ENCODE measurements around the gene TTC31. TPM values are rescaled to one million over a fixed set of nuclear protein-coding genes. Genes with fewer than 3 reads are reported as not detected.

Gene TTC31
- total and polyA plus RNA-seq, 9 donors = 12.2 to 25.7 (median 19.8) TPM

DNA sequence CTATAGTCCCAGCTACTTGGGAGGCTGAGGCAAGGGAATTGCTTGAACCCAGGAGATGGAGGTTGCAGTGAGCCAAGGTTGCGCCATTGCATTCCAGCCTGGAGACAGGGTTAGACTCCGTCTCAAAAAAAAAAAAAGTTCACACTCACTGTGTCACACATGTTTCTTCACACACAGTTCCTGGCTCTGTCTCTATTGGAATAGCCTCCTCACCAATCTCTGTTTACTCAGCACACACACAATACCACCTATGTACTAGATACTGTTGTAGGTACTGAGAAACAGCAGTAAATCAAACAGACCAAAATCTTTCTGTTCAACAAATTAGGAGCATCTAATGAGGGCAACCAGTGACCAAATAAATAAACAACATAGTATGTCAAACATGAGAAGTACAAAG is 3.3 kb downstream of the TTC31 start:
- no peaks in the 10 kb centered on the region for H3K27me3 ChIP-seq (ENCODE audit: control insufficient read depth, insufficient read depth, low read length)
- H3K27ac ChIP-seq (ENCODE audit: low read length) = no peak overlapping the region
- no peak overlapping the region for H3K4me3 ChIP-seq (ENCODE audit: low read length)
- H3K36me3 ChIP-seq (ENCODE audit: control insufficient read depth, insufficient read depth, low read length) = peaks cover 35% of the 10 kb centered on the region
- H3K9me3 ChIP-seq (replicated peaks; ENCODE audit: control insufficient read depth, low read depth, low read length) = no peaks in the 10 kb centered on the region
- peaks cover 18% of the 10 kb centered on the region for H3K4me1 ChIP-seq (ENCODE audit: control insufficient read depth, insufficient read depth, low read length)
- 100% methylated on average over 1 of the region's 2 CpGs for WGBS (ENCODE audit: insufficient coverage)
- no peak for DNase-seq

- DNase-seq = no peak
- peaks cover 2% of the 10 kb centered on the region for H3K4me1 ChIP-seq (ENCODE audit: control insufficient read depth, insufficient read depth, low read length)
- no peak overlapping the region for H3K27ac ChIP-seq (ENCODE audit: low read length)
- 85% methylated on average over 2 of the region's 9 CpGs for WGBS (ENCODE audit: insufficient coverage)
- no peaks in the 10 kb centered on the region for H3K9me3 ChIP-seq (replicated peaks; ENCODE audit: control insufficient read depth, low read depth, low read length)
- peaks cover 62% of the 10 kb centered on the region for H3K36me3 ChIP-seq (ENCODE audit: control insufficient read depth, insufficient read depth, low read length)
- no peak overlapping the region for H3K4me3 ChIP-seq (ENCODE audit: low read length)
- no peaks in the 10 kb centered on the region for H3K27me3 ChIP-seq (ENCODE audit: control insufficient read depth, insufficient read depth, low read length)
Observed at GRCh38 chr2:74488643-74489481, 6.0 kb downstream of the TTC31 start.

DNA sequence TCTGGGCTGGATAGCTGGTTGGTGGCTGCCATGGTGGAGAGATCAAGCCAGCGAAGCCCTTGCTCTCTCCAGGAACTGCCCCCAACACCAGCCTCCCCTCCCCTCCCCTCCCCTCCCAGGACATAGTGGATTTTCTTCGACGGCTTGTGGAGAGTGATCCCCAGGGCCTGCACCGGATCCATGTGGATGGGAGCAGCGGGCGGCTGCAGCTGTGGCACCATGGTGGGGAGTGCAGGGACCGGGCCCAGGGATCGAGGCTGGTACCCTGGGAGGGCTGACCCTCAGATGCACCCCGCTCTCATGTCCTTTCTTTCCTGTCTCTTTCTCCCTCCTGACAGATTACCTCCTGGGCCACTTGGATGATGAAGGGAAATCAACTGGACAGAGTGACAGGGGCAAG is 7.0 kb downstream of the TTC31 start:
- no peak overlapping the region for H3K27ac ChIP-seq (ENCODE audit: low read length)
- H3K36me3 ChIP-seq (ENCODE audit: control insufficient read depth, insufficient read depth, low read length) = peaks cover 68% of the 10 kb centered on the region
- no peak for DNase-seq
- no peak overlapping the region for H3K4me3 ChIP-seq (ENCODE audit: low read length)
- 93% methylated on average over 3 of the region's 9 CpGs for WGBS (ENCODE audit: insufficient coverage)
- H3K9me3 ChIP-seq (replicated peaks; ENCODE audit: control insufficient read depth, low read depth, low read length) = no peaks in the 10 kb centered on the region
- H3K27me3 ChIP-seq (ENCODE audit: control insufficient read depth, insufficient read depth, low read length) = no peaks in the 10 kb centered on the region
- H3K4me1 ChIP-seq (ENCODE audit: control insufficient read depth, insufficient read depth, low read length) = no peaks in the 10 kb centered on the region

- H3K4me3 ChIP-seq (ENCODE audit: low read length) = no peak overlapping the region
- peaks cover 65% of the 10 kb centered on the region for H3K36me3 ChIP-seq (ENCODE audit: control insufficient read depth, insufficient read depth, low read length)
- H3K27me3 ChIP-seq (ENCODE audit: control insufficient read depth, insufficient read depth, low read length) = peaks cover 5% of the 10 kb centered on the region
- DNase-seq = no peak
- H3K4me1 ChIP-seq (ENCODE audit: control insufficient read depth, insufficient read depth, low read length) = no peaks in the 10 kb centered on the region
- H3K27ac ChIP-seq (ENCODE audit: low read length) = no peak overlapping the region
- 94% methylated on average over 11 of the region's 12 CpGs for WGBS (ENCODE audit: insufficient coverage)
- no peaks in the 10 kb centered on the region for H3K9me3 ChIP-seq (replicated peaks; ENCODE audit: control insufficient read depth, low read depth, low read length)
Observed at GRCh38 chr2:74491648-74492544, 9.0 kb downstream of the TTC31 start.

DNA sequence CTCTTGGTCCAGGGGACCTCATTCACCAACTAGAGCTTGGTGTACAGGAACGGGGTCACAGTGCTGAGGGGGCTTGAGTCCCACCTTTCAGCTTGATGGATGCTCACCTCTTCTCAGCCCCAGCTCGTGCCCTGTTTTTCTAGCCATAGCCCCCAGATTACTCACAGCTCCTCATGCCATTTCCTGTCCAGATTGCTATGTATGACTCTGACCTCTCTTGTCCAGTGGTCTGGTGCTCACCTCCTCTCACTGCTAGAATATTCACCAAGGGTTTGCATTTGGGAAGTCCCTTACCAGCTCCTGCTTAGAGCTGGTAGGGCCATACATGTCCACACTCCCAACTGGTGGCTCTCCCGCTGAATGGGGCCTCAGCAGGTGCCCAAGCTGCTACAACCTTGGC is 10.7 kb downstream of the TTC31 start:
- Histone ChIP-seq H3K4me1 (ENCODE audit: control insufficient read depth, insufficient read depth, low read length) (peaks cover 14% of the 10 kb centered on the region), H3K9me3 (replicated peaks; ENCODE audit: control insufficient read depth, low read depth, low read length) (no peaks in the 10 kb centered on the region), H3K27ac (ENCODE audit: low read length) (no peak overlapping the region), H3K27me3 (ENCODE audit: control insufficient read depth, insufficient read depth, low read length) (peaks cover 22% of the 10 kb centered on the region), H3K36me3 (ENCODE audit: control insufficient read depth, insufficient read depth, low read length) (peaks cover 61% of the 10 kb centered on the region), H3K4me3 (ENCODE audit: low read length) (no peak overlapping the region)
- WGBS (ENCODE audit: insufficient coverage) = 100% methylated on average over 2 of the region's 3 CpGs
- no peak for DNase-seq

- WGBS (ENCODE audit: insufficient coverage) = 100% methylated on average over 1 of the region's 1 CpG
- Histone ChIP-seq H3K36me3 (ENCODE audit: control insufficient read depth, insufficient read depth, low read length) (peaks cover 44% of the 10 kb centered on the region), H3K27ac (ENCODE audit: low read length) (no peak overlapping the region), H3K4me3 (ENCODE audit: low read length) (no peak overlapping the region), H3K4me1 (ENCODE audit: control insufficient read depth, insufficient read depth, low read length) (peaks cover 33% of the 10 kb centered on the region), H3K27me3 (ENCODE audit: control insufficient read depth, insufficient read depth, low read length) (peaks cover 41% of the 10 kb centered on the region), H3K9me3 (replicated peaks; ENCODE audit: control insufficient read depth, low read depth, low read length) (no peaks in the 10 kb centered on the region)
- DNase-seq = no peak
Observed at GRCh38 chr2:74495440-74495839, 12.6 kb downstream of the TTC31 start.

DNA sequence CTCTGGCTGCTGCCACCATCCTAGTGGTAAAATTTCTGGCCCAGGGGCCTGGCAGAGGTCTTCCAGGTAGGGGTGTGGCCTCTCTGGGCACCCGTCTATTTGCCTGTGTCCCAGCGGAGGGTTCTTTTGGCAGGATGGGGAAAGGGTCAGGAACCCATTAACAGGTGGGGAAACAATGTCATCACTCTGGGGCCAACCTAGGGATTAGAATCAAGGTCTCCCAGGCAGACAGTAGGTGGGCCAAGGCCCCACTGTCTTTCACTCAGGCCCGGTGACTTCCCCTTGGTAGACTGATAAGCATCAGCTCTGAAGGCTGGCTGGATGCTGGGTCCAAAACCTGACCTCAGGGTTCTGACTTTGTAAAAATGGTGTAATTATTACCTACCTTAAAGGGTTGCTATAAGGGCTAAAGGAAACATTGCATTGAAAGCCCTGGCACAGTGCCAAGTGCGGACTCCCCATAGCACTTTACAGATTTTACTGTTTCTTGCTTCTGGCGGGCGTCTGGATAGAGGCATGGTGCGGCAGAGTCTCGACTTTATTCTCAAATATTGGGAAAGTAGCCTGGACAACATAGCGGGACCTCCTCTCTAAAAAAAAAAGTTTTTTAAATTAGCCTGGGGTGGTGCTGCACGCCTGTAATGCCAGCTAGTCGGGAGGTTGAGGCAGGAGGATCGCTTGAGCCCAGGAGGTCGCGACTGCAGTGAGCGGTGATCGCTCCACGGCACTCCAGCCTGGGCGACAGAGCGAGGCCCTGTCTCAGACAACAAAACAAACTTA is 14.3 kb downstream of the TTC31 start:
- H3K27me3 ChIP-seq (ENCODE audit: control insufficient read depth, insufficient read depth, low read length) = peaks cover 58% of the 10 kb centered on the region
- DNase-seq = peak; percentile 19
- peak overlapping the region; percentile 42 for H3K4me3 ChIP-seq (ENCODE audit: low read length)
- H3K9me3 ChIP-seq (replicated peaks; ENCODE audit: control insufficient read depth, low read depth, low read length) = no peaks in the 10 kb centered on the region
- 19% methylated on average over 13 of the region's 19 CpGs for WGBS (ENCODE audit: insufficient coverage)
- peaks cover 36% of the 10 kb centered on the region for H3K4me1 ChIP-seq (ENCODE audit: control insufficient read depth, insufficient read depth, low read length)
- peaks cover 27% of the 10 kb centered on the region for H3K36me3 ChIP-seq (ENCODE audit: control insufficient read depth, insufficient read depth, low read length)
- no peak overlapping the region for H3K27ac ChIP-seq (ENCODE audit: low read length)

DNA sequence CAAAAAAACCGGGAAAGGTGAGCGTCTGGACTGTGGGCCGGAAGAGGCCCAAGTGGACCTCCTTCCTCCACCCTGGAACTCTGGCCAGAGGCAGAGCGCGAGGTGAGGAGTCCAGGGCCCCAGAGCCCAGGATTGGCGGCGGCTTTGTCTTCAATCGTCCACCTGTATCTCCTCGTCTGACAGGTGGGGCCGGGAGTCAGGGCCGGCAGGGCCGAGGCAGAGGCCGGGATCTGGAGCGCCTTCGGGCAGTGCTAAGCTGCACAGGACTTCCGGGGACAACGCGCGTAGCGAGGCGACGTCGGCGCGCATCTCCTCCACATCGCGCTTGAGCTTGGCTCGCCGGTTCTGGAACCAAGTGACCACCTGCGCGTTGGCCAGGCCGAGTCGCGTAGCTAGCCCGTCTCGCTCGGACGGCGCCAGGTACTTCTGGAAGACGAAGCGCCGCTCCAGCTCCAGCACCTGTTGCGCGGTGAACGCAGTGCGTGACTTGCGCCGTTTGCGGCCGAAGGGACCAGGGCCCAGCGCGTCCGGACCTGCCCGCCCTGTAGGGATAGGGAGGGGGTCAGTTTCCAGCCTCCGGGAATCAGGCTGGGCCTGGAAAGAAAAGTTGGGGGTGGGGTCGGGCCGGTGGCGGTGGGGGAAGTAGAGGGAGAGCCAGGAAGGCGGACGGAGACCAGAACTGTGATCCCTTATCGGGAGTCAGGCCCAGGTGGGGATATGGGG is 15.1 kb downstream of the TTC31 start:
- peak overlapping the region; percentile 42 for H3K4me3 ChIP-seq (ENCODE audit: low read length)
- H3K27me3 ChIP-seq (ENCODE audit: control insufficient read depth, insufficient read depth, low read length) = peaks cover 66% of the 10 kb centered on the region
- peak; percentile 19 for DNase-seq
- H3K9me3 ChIP-seq (replicated peaks; ENCODE audit: control insufficient read depth, low read depth, low read length) = no peaks in the 10 kb centered on the region
- no peak overlapping the region for H3K27ac ChIP-seq (ENCODE audit: low read length)
- H3K36me3 ChIP-seq (ENCODE audit: control insufficient read depth, insufficient read depth, low read length) = peaks cover 19% of the 10 kb centered on the region
- H3K4me1 ChIP-seq (ENCODE audit: control insufficient read depth, insufficient read depth, low read length) = peaks cover 44% of the 10 kb centered on the region
- 2% methylated on average over 60 of the region's 61 CpGs for WGBS (ENCODE audit: insufficient coverage)

DNA sequence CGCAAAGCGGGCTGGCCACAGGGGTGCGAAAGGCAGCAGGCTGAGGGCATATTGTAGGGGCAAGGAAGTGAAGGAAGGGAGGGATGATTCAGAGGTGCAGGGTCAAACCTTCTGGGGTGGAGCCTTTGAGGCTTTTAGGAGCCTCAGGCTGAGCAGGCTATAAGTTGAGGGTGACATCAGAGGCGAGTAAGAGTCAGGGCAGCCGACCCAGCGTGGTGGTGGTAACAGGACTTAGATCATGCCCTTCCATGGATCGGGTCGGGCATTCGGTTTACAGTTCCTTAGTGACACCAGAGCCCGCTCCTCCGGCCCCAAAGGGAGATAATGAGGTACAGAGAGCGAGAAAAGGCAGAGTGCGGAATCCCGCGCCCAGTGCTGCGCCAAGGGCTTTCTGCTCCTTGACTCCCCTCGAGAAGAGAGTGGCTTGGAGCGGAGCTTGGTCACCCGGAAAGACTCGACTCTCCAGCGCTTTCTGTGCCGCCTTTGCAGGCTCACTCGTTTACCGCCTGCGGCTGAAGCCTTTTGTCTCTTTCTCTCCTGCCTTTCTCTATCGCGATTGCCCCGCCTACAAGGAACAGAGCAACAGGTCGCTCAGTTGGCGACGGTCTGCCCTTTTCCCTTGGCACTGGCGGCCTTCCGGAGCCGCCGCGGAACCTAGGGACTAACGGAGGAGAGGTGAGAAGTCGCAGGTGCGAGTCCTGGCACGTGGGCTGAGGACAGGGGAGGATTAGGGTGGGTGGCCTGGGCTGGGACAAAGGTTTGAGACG is 15.8 kb downstream of the TTC31 start:
- peak; percentile 25 for DNase-seq
- Histone ChIP-seq H3K4me1 (ENCODE audit: control insufficient read depth, insufficient read depth, low read length) (peaks cover 51% of the 10 kb centered on the region), H3K9me3 (replicated peaks; ENCODE audit: control insufficient read depth, low read depth, low read length) (no peaks in the 10 kb centered on the region), H3K27ac (ENCODE audit: low read length) (no peak overlapping the region), H3K4me3 (ENCODE audit: low read length) (peak overlapping the region; percentile 42), H3K36me3 (ENCODE audit: control insufficient read depth, insufficient read depth, low read length) (peaks cover 12% of the 10 kb centered on the region), H3K27me3 (ENCODE audit: control insufficient read depth, insufficient read depth, low read length) (peaks cover 73% of the 10 kb centered on the region)
- WGBS (ENCODE audit: insufficient coverage) = under 1% methylated on average over 37 of the region's 41 CpGs

Measured in muscle of leg (tissue), 11 donors.